IMR-90 (cell line): ENCODE data around the gene ABCA7. TPM values are rescaled to one million over a fixed set of nuclear protein-coding genes. Genes with fewer than 3 reads are reported as not detected.
A peak's percentile ranks its signal among the peaks of the same experiment; 100 is the strongest.

Experiments
- ATAC-seq: fragments of 200-7000 bp; cut with Tn5 transposase; 2 replicates; pipeline ENCODE4 v1.9.1; 2020; ENCODE audit warnings: low read depth, mild to moderate bottlenecking, moderate library complexity
- BruUV-seq: library from RNA; stranded (reverse); fragments of 400-500 nt; replicated peaks from 2 replicates; lab custom pipeline; 2021; lab: Mats Ljungman, UMichigan
- CTCF ChIA-PET: fragments of 300-600 bp; formaldehyde crosslinking; extraction: SDS; loops from one replicate; lab custom pipeline; 2021; ENCODE audit warnings: antibody characterized with exemption; lab: Yijun Ruan, JAX
- POLR2A ChIA-PET: fragments of 300-600 bp; sonication (Branson Sonifier 250); formaldehyde crosslinking; loops from one replicate; lab custom pipeline; 2022; ENCODE audit warnings: antibody characterized with exemption; ENCODE audit not compliant: unreplicated experiment; lab: Charles Lee
- DNase-seq: peaks from one replicate; pipeline ENCODE4 v3.0.0; 2013
- H2AFZ ChIP-seq: replicated peaks from 2 replicates; pipeline ENCODE3; 2013; ENCODE audit warnings: low read length, mild to moderate bottlenecking; ENCODE audit not compliant: poor library complexity
- H2AK5ac ChIP-seq: 2 replicates; pipeline ENCODE4 v1.6.1; 2013; ENCODE audit warnings: low read depth, low read length, inconsistent platforms
- H2AK9ac ChIP-seq: replicated peaks from 2 replicates; pipeline ENCODE3; 2013; ENCODE audit warnings: mild to moderate bottlenecking, low read depth, low read length, moderate library complexity; ENCODE audit not compliant: poor library complexity
- H2BK120ac ChIP-seq: 2 replicates; pipeline ENCODE4 v1.6.1; 2013; ENCODE audit warnings: low read depth, low read length, inconsistent platforms
- H2BK15ac ChIP-seq: 3 replicates; pipeline ENCODE4 v1.6.1; 2013; ENCODE audit warnings: low read depth, low read length, inconsistent platforms
- H2BK20ac ChIP-seq: 2 replicates; pipeline ENCODE4 v1.6.1; 2013; ENCODE audit warnings: low read depth, mild to moderate bottlenecking, inconsistent platforms, low read length, moderate library complexity
- H2BK5ac ChIP-seq: 2 replicates; pipeline ENCODE4 v1.6.1; 2013; ENCODE audit warnings: mild to moderate bottlenecking, low read depth, low read length, inconsistent platforms; ENCODE audit not compliant: poor library complexity, severe bottlenecking
- H3K14ac ChIP-seq: replicated peaks from 2 replicates; pipeline ENCODE4 v1.6.1; 2013; ENCODE audit warnings: low read depth, low read length, inconsistent platforms
- H3K18ac ChIP-seq: 2 replicates; pipeline ENCODE4 v1.6.1; 2013; ENCODE audit warnings: low read depth, low read length, control low read depth
- H3K23ac ChIP-seq: 2 replicates; pipeline ENCODE4 v1.6.1; 2013; ENCODE audit warnings: low read depth, low read length, inconsistent platforms
- H3K27ac ChIP-seq: 2 replicates; pipeline ENCODE4 v1.5.1; 2013; ENCODE audit warnings: mild to moderate bottlenecking, control low read depth, low read length; ENCODE audit not compliant: insufficient read depth
- H3K27me3 ChIP-seq: 2 replicates; pipeline ENCODE4 v1.6.1; 2013; ENCODE audit warnings: low read length; ENCODE audit not compliant: control insufficient read depth, insufficient read depth
- H3K36me3 ChIP-seq: 2 replicates; pipeline ENCODE4 v1.6.1; 2013; ENCODE audit warnings: low read length, mixed read lengths; ENCODE audit not compliant: control insufficient read depth, insufficient read depth
- H3K4ac ChIP-seq: 2 replicates; pipeline ENCODE4 v1.6.1; 2013; ENCODE audit warnings: low read depth, low read length, inconsistent platforms
- H3K4me1 ChIP-seq: 2 replicates; pipeline ENCODE4 v1.6.1; 2013; ENCODE audit warnings: low read length, mixed read lengths; ENCODE audit not compliant: control insufficient read depth, insufficient read depth
- H3K4me2 ChIP-seq: 2 replicates; pipeline ENCODE4 v1.6.1; 2013; ENCODE audit warnings: low read depth, mild to moderate bottlenecking, control low read depth, low read length, moderate library complexity
- H3K4me3 ChIP-seq: 2 replicates; pipeline ENCODE4 v1.5.1; 2013; ENCODE audit warnings: low read depth, mild to moderate bottlenecking, control low read depth, low read length, moderate library complexity; ENCODE audit not compliant: insufficient read depth
- H3K56ac ChIP-seq: 2 replicates; pipeline ENCODE4 v1.6.1; 2013; ENCODE audit warnings: low read length, inconsistent platforms; ENCODE audit not compliant: insufficient read depth; ENCODE audit errors: extremely low read depth
- H3K79me1 ChIP-seq, 2 experiments: 2 replicates each; pipeline ENCODE4 v1.6.1; 2013; ENCODE audit warnings: low read length in 2 of 2, inconsistent platforms in 1 of 2, low read depth in 1 of 2
- H3K9ac ChIP-seq: 2 replicates; pipeline ENCODE4 v1.6.1; 2013; ENCODE audit warnings: low read depth, low read length, control low read depth
- H3K9me1 ChIP-seq: 2 replicates; pipeline ENCODE4 v1.6.1; 2013; ENCODE audit warnings: low read length, inconsistent platforms; ENCODE audit not compliant: insufficient read depth
- H3K9me3 ChIP-seq: 2 replicates; pipeline ENCODE4 v1.6.1; 2013; ENCODE audit warnings: low read length; ENCODE audit not compliant: control insufficient read depth, insufficient read depth
- H4K20me1 ChIP-seq: 2 replicates; pipeline ENCODE4 v1.6.1; 2013; ENCODE audit warnings: low read length, inconsistent platforms; ENCODE audit not compliant: insufficient read depth
- H4K5ac ChIP-seq: 2 replicates; pipeline ENCODE4 v1.6.1; 2013; ENCODE audit warnings: mild to moderate bottlenecking, low read depth, low read length, control low read depth
- H4K8ac ChIP-seq, 2 experiments: 2 replicates each; pipeline ENCODE4 v1.6.1; 2013; ENCODE audit warnings: low read depth in 2 of 2, low read length in 2 of 2, control low read depth in 1 of 2, inconsistent platforms in 1 of 2
- H4K91ac ChIP-seq: 2 replicates; pipeline ENCODE4 v1.6.1; 2013; ENCODE audit warnings: low read depth, low read length, inconsistent platforms; ENCODE audit not compliant: insufficient read depth
- MAFK ChIP-seq: IDR thresholded peaks from 2 replicates; pipeline ENCODE4 v1.6.1; 2012; ENCODE audit warnings: low read depth, low read length, improper control_type of control experiment
- NFE2L2 ChIP-seq: fragments of 150-350 bp; IDR thresholded peaks from 2 replicates; pipeline ENCODE4 v1.6.1; 2016; ENCODE audit warnings: low read depth, mild to moderate bottlenecking, low read length
- POLR2A ChIP-seq: IDR thresholded peaks from 2 replicates; pipeline ENCODE4 v1.6.1; 2012; ENCODE audit warnings: mild to moderate bottlenecking, low read depth, low read length
- RFX5 ChIP-seq: IDR thresholded peaks from 2 replicates; pipeline ENCODE4 v1.8.0; 2012; ENCODE audit warnings: low read depth, mild to moderate bottlenecking, low read length, moderate library complexity
- SMC3 ChIP-seq: fragments of 150-350 bp; IDR thresholded peaks from 2 replicates; pipeline ENCODE4 v1.6.1; 2016; ENCODE audit warnings: low read depth, mild to moderate bottlenecking, antibody characterized with exemption, low read length, moderate library complexity
- WGBS, 2 experiments: methylation state at CpG; one replicate each; pipeline versions ENCODE4 v1.1.5 to v1.1.7; 2013; ENCODE audit warnings: missing lambda C conversion rate in 2 of 2; ENCODE audit not compliant: insufficient read length in 1 of 2; ENCODE audit errors: extremely low coverage in 2 of 2; 5-methylcytosine and 5-hydroxymethylcytosine counted together
- dilution Hi-C: fragments of 300-500 bp; cut with HindIII; formaldehyde crosslinking; loops from one replicate; pipeline ENCODE4 v1.14.3; 2018; ENCODE audit warnings: low sequenced_read_pairs; ENCODE audit not compliant: unreplicated experiment
- in situ Hi-C: fragments of 300-500 bp; cut with MboI; formaldehyde crosslinking; loops from 3 replicates; pipeline ENCODE4 v1.14.3; 2019; ENCODE audit warnings: low sequenced_read_pairs, inconsistent platforms, mixed read lengths
- intact Hi-C: fragments of 100-400 bp; cut with micrococcal nuclease; formaldehyde crosslinking; loops from 2 replicates; pipeline ENCODE4 v1.10.0; 2022
- polyA plus RNA-seq, 3 experiments: library from polyadenylated mRNA; depleted of rRNA; stranded (reverse); fragments of >200 nt; gene quantifications; 2 replicates each; pipeline ENCODE4 v1.2.3, GENCODE V29; 2012; ENCODE audit warnings: low replicate concordance in 1 of 3
- total RNA-seq: library from RNA; depleted of rRNA; stranded (reverse); fragments of >200 nt; gene quantifications from 2 replicates; pipeline ENCODE4 v1.2.3, GENCODE V29; 2012
- TF ChIP-seq, protein P1 (sequence below): conservative IDR thresholded peaks from 2 replicates; pipeline ENCODE4 v1.5.1; 2012; ENCODE audit warnings: mild to moderate bottlenecking, low read depth, low read length, improper control_type of control experiment

ABCA7 gene
- total and polyA plus RNA-seq, 2 of the 4 experiments (the other 2 are of a cell fraction) = 0.36 to 3.3 TPM

DNA sequence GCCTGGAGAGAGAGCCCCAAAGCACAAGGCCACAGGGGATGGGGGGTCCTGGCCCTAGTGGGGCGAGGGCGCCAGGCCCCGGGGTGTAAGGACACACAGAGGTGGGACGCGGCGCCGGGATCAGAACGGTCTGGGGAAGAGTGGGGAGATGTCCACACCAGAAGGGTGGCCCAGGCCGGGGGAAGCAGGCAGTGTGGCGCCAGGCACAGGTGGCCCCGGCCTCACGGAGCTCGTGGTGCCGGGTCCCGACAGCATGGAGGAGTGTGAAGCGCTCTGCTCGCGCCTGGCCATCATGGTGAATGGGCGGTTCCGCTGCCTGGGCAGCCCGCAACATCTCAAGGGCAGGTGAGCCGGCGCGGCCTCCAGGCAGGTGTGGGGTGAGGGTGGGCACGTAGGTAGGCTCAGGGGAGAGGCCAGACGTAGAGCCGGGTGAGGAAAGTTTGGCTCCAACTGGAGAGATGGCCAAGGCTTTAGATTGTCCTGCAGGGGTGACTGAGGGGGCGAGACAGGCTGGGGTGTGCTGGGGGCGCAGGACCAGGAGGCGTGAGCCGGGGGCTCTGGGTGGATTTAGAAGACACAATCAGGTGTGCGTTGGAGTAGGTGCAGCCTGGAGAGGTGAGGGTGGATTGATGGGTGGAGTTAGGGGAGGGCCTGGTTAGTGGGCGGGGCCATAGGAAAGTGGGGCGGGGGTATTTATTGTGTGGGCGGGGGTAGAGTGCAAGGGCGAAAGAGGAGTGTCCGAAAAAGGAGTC, 24.2 kb downstream of the ABCA7 start:
- 92% methylated on average over 15 of the region's 37 CpGs; no CpG with 5 or more reads in 1 of the 2 experiments for WGBS, 2 experiments
- no peak overlapping the region for H3K9ac ChIP-seq
- H2BK120ac ChIP-seq = no peak overlapping the region
- no peak overlapping the region for H2AK9ac ChIP-seq
- H3K36me3 ChIP-seq = no peaks in the 10 kb centered on the region
- H2AK5ac ChIP-seq = no peak overlapping the region
- no peak overlapping the region for H3K18ac ChIP-seq
- CTCF ChIA-PET = interaction anchor here (0.6 to 1.6 kb wide), 3 partner anchors 9 to 127 kb away, joined by 3 read pairs; no protein-coding TSS in a partner anchor
- no peaks in the 10 kb centered on the region for H3K79me1 ChIP-seq
- 0 out of 2 replicates have a peak, but pooled peaks cover 6% of the 10 kb centered on the region for H4K20me1 ChIP-seq
- no peak overlapping the region for H3K4ac ChIP-seq
- no TSS peak for BruUV-seq
- no peak overlapping the region for H3K27ac ChIP-seq
- no peak overlapping the region for H3K4me2 ChIP-seq
- intact Hi-C loops = no loop called here
- H3K4me3 ChIP-seq = no peak overlapping the region
- in situ Hi-C loops = no loop called here
- H3K9me3 ChIP-seq = no peaks in the 10 kb centered on the region; the same call in 1 of the 2 replicates
- H3K27me3 ChIP-seq = peaks cover 18% of the 10 kb centered on the region
- H4K8ac ChIP-seq = no peak overlapping the region
- POLR2A ChIA-PET = no interaction called here
- TF ChIP-seq POLR2A (no peak), NFE2L2 (no peak), SMC3 (no peak), RFX5 (no peak), MAFK (no peak)
- TF ChIP-seq, protein P1, sequence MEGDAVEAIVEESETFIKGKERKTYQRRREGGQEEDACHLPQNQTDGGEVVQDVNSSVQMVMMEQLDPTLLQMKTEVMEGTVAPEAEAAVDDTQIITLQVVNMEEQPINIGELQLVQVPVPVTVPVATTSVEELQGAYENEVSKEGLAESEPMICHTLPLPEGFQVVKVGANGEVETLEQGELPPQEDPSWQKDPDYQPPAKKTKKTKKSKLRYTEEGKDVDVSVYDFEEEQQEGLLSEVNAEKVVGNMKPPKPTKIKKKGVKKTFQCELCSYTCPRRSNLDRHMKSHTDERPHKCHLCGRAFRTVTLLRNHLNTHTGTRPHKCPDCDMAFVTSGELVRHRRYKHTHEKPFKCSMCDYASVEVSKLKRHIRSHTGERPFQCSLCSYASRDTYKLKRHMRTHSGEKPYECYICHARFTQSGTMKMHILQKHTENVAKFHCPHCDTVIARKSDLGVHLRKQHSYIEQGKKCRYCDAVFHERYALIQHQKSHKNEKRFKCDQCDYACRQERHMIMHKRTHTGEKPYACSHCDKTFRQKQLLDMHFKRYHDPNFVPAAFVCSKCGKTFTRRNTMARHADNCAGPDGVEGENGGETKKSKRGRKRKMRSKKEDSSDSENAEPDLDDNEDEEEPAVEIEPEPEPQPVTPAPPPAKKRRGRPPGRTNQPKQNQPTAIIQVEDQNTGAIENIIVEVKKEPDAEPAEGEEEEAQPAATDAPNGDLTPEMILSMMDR = no peak
- ATAC-seq (no peak), DNase-seq (no peak)
- no peak overlapping the region for H3K56ac ChIP-seq
- H3K9me1 ChIP-seq = no peaks in the 10 kb centered on the region
- H3K4me1 ChIP-seq = peaks cover 3% of the 10 kb centered on the region; the same call in 1 of the 2 replicates
- no peak overlapping the region for H4K91ac ChIP-seq
- no peak overlapping the region for H3K14ac ChIP-seq
- H2AFZ ChIP-seq = peak overlapping the region; percentile 41
- dilution Hi-C loops = no loop called here
- no peak overlapping the region for H2BK15ac ChIP-seq
- H4K5ac ChIP-seq = no peak overlapping the region
- H3K23ac ChIP-seq = no peak overlapping the region
- H2BK5ac ChIP-seq = no peak overlapping the region
- no peak overlapping the region for H2BK20ac ChIP-seq
